ENCODE data around the gene COL10A1.

DNA sequence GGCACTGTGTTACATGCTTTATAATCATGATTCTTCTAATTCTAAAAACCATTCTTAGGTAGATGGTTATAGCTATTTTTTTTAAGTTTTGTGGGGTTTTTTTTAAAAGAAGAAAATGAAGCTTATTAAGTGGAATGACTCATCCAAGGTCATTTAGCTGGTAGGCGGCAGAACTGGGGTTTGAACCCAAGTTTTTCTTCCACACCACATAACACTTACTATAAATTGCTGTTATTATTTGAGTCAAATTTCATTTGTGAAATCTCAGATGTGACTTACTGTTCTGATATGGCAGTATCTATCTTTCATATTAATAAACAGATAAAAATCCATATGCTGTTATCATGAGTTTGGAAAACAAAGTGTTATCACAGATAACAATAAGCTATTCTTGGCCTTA is 10.4 kb upstream of the COL10A1 start:
- TF ChIP-seq, protein P1, sequence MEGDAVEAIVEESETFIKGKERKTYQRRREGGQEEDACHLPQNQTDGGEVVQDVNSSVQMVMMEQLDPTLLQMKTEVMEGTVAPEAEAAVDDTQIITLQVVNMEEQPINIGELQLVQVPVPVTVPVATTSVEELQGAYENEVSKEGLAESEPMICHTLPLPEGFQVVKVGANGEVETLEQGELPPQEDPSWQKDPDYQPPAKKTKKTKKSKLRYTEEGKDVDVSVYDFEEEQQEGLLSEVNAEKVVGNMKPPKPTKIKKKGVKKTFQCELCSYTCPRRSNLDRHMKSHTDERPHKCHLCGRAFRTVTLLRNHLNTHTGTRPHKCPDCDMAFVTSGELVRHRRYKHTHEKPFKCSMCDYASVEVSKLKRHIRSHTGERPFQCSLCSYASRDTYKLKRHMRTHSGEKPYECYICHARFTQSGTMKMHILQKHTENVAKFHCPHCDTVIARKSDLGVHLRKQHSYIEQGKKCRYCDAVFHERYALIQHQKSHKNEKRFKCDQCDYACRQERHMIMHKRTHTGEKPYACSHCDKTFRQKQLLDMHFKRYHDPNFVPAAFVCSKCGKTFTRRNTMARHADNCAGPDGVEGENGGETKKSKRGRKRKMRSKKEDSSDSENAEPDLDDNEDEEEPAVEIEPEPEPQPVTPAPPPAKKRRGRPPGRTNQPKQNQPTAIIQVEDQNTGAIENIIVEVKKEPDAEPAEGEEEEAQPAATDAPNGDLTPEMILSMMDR (IDR thresholded peaks at IDR 0.05; ENCODE audit: borderline replicate concordance, extremely low read depth, low read length, poor library complexity, severe bottlenecking) = no peak
- no peak for TF ChIP-seq EZH2 (IDR thresholded peaks at IDR 0.05; ENCODE audit: borderline replicate concordance, low read depth, low read length, severe bottlenecking)
